Kidney (tissue), 22 donors: Measurements from ENCODE around the gene WNT5A. TPM values are rescaled to one million over a fixed set of nuclear protein-coding genes. Genes with fewer than 3 reads are reported as not detected.

ENCODE experiments used
- DNase-seq, 5 donors: peaks; one replicate each; pipeline ENCODE4 v3.0.0-alpha.2; 2013 to 2020
- FAIRE-seq: peaks from 2 replicates; lab custom pipeline; 2012; peaks lifted over from hg19 to GRCh38; lab: Jason Lieb, UNC
- H3K27ac ChIP-seq, 2 donors: one replicate each; pipeline ENCODE4 v1.7.0; 2013; ENCODE audit warnings: low read depth in 2 of 2, low read length in 2 of 2, inconsistent platforms in 1 of 2
- H3K27me3 ChIP-seq: one replicate; pipeline ENCODE4 v1.7.1; 2013; ENCODE audit warnings: low read length, inconsistent platforms; ENCODE audit not compliant: control insufficient read depth, insufficient read depth
- H3K36me3 ChIP-seq, 3 donors: one replicate each; pipeline versions ENCODE4 v1.7.0 to v1.7.1; 2013; ENCODE audit warnings: low read length in 3 of 3, control low read depth in 1 of 3, inconsistent platforms in 1 of 3; ENCODE audit not compliant: insufficient read depth in 3 of 3, control insufficient read depth in 2 of 3
- H3K4me1 ChIP-seq, 3 donors: one replicate each; pipeline versions ENCODE4 v1.7.0 to v1.7.1; 2013; ENCODE audit warnings: low read length in 3 of 3, inconsistent platforms in 1 of 3, low read depth in 1 of 3; ENCODE audit not compliant: control insufficient read depth in 2 of 3, insufficient read depth in 2 of 3
- H3K4me3 ChIP-seq, 3 donors: one replicate each; pipeline versions ENCODE4 v1.7.0 to v1.8.1; 2013; ENCODE audit warnings: low read length in 3 of 3, control low read depth in 1 of 3, inconsistent platforms in 1 of 3
- H3K9ac ChIP-seq, 3 donors: one replicate each; pipeline versions ENCODE4 v1.7.0 to v1.7.1; 2013; ENCODE audit warnings: low read length in 3 of 3, control low read depth in 1 of 3, inconsistent platforms in 1 of 3
- H3K9me3 ChIP-seq, 3 donors: one replicate each; pipeline versions ENCODE4 v1.7.0 to v1.7.1; 2013; ENCODE audit warnings: low read length in 3 of 3, control low read depth in 1 of 3, inconsistent platforms in 1 of 3; ENCODE audit not compliant: control insufficient read depth in 2 of 3, insufficient read depth in 1 of 3
- intact Hi-C: fragments of 100-400 bp; cut with DNase I; formaldehyde crosslinking; loops from one replicate; pipeline ENCODE4 v1.11.1; 2022
- long read RNA-seq, 10 donors: library from polyadenylated mRNA in 1 of 10; unstranded in 1 of 10; transcript quantifications; one replicate each; pipeline ENCODE4 v2.0.0 and lab custom pipeline, GENCODE V29; 2021 to 2026
- polyA plus RNA-seq: library from polyadenylated mRNA; stranded (reverse); fragments of 350-450 nt; fragmentation: Illumina TruSeq; extraction: RNeasy Lipid Tissue Mini Kit (QIAGEN cat#74804); gene quantifications from one replicate; pipeline ENCODE4 v1.2.3, GENCODE V29; 2014; ENCODE audit warnings: low read depth, low replicate concordance; ENCODE audit not compliant: insufficient read depth
- total RNA-seq: library from RNA; stranded (reverse); fragmentation: NEBNext Ultra II Directional; extraction: Animal tissue kit (Norgen Biotek cat#: 25700); gene quantifications from one replicate; pipeline ENCODE4 v1.2.1, GENCODE V29; 2021
- TF ChIP-seq, protein P1 (sequence below): IDR thresholded peaks from 3 replicates; pipeline ENCODE4 v1.5.1; 2012; ENCODE audit warnings: mild to moderate bottlenecking, moderate library complexity, borderline replicate concordance; ENCODE audit not compliant: insufficient read depth; ENCODE audit errors: extremely low read depth
- donor health status: control.
- donor health status: control.
- donor health status: control.
- donor health status: control.
- donor health status: control.
- donor health status: DM: yes; HTN: yes; CAD: no.
- donor health status: Normal renal cell carcinoma (clear cell type).

The WNT5A gene
- total RNA-seq, result 9.9 TPM
- 0.67 TPM for polyA plus RNA-seq
- long read RNA-seq, donor 1, full-length matches to known transcripts, result 3 of 3 reads
- long read RNA-seq, donor 1, partial matches to known transcripts, result 0 of 3 reads
- long read RNA-seq, donor 1, other reads (novel, unspliced or antisense), result 0 of 3 reads
- long read RNA-seq, donor 2, full-length matches to known transcripts, result 2 of 2 reads
- long read RNA-seq, donor 2, partial matches to known transcripts, result 0 of 2 reads
- long read RNA-seq, donor 2, other reads (novel, unspliced or antisense), result 0 of 2 reads
- long read RNA-seq, donor 3, result 0 reads
- long read RNA-seq, donor 4, full-length matches to known transcripts, result 7 of 7 reads
- long read RNA-seq, donor 4, partial matches to known transcripts, result 0 of 7 reads
- long read RNA-seq, donor 4, other reads (novel, unspliced or antisense), result 0 of 7 reads
- long read RNA-seq, donor 5, result 0 reads
- long read RNA-seq, donor 6, full-length matches to known transcripts, result 3 of 3 reads
- long read RNA-seq, donor 6, partial matches to known transcripts, result 0 of 3 reads
- long read RNA-seq, donor 6, other reads (novel, unspliced or antisense), result 0 of 3 reads
- long read RNA-seq, donor 7, partial matches to known transcripts, result 0 of 2 reads
- long read RNA-seq, donor 7, other reads (novel, unspliced or antisense), result 2 of 2 reads
- long read RNA-seq, donor 8, full-length matches to known transcripts, result 2 of 2 reads
- long read RNA-seq, donor 8, partial matches to known transcripts, result 0 of 2 reads
- long read RNA-seq, donor 8, other reads (novel, unspliced or antisense), result 0 of 2 reads
- long read RNA-seq, donor 9, full-length matches to known transcripts, result 2 of 2 reads
- long read RNA-seq, donor 9, partial matches to known transcripts, result 0 of 2 reads
- long read RNA-seq, donor 9, other reads (novel, unspliced or antisense), result 0 of 2 reads
- long read RNA-seq, donor 10, full-length matches to known transcripts, result 3 of 3 reads
- long read RNA-seq, donor 10, partial matches to known transcripts, result 0 of 3 reads
- long read RNA-seq, donor 10, other reads (novel, unspliced or antisense), result 0 of 3 reads

DNA sequence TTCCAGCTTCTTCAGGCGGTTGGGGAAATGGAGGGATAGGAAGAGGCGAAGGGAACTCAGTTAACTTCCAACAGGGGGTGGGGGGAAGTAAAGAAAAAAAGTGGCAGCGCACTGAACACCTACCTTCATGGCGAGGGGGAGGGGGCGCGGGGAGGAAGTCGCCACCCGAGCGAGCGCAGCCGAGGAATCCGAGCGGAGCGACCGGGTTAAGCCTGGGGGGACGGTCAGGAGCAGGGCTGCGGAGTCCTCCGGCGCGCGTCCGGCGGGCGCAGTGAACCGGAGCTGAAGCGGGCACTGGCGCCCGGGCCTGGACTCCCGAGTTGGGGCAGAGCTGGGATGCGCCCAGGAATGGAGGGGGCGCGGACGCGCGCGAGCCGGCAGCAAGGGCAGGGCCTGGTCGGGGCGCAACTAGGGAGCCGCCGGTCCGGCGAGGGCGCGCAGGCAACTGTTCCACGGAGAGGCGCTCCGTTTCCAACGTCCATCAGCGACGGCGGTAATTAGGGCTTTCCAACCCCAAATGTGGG, at the start of gene WNT5A:
WNT5A (minus strand) TSS at position 450 of the 524 bp plus-strand sequence; CDS start at position 129, 321 bp downstream.
- FAIRE-seq, result no peak
- Histone ChIP-seq H3K4me3 (peak within 1 kb of the TSS; percentile 67 to 78 (median 69)), H3K9me3 (no peaks in the 10 kb centered on the region), H3K27ac (peak within 1 kb of the TSS in 1 of 2 donors; percentile 37), H3K4me1 (peaks cover 0 to 18% (median 4%) of the 10 kb centered on the region in 3 donors), H3K9ac (peak within 1 kb of the TSS; percentile 51 to 57 (median 55)), H3K27me3 (no peaks in the 10 kb centered on the region), H3K36me3 (no peaks in the 10 kb centered on the region)
- intact Hi-C loops, result no loop called here
- peak; percentile 72 to 85 (median 79) for DNase-seq
- TF ChIP-seq, protein P1, sequence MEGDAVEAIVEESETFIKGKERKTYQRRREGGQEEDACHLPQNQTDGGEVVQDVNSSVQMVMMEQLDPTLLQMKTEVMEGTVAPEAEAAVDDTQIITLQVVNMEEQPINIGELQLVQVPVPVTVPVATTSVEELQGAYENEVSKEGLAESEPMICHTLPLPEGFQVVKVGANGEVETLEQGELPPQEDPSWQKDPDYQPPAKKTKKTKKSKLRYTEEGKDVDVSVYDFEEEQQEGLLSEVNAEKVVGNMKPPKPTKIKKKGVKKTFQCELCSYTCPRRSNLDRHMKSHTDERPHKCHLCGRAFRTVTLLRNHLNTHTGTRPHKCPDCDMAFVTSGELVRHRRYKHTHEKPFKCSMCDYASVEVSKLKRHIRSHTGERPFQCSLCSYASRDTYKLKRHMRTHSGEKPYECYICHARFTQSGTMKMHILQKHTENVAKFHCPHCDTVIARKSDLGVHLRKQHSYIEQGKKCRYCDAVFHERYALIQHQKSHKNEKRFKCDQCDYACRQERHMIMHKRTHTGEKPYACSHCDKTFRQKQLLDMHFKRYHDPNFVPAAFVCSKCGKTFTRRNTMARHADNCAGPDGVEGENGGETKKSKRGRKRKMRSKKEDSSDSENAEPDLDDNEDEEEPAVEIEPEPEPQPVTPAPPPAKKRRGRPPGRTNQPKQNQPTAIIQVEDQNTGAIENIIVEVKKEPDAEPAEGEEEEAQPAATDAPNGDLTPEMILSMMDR, result no peak

DNA sequence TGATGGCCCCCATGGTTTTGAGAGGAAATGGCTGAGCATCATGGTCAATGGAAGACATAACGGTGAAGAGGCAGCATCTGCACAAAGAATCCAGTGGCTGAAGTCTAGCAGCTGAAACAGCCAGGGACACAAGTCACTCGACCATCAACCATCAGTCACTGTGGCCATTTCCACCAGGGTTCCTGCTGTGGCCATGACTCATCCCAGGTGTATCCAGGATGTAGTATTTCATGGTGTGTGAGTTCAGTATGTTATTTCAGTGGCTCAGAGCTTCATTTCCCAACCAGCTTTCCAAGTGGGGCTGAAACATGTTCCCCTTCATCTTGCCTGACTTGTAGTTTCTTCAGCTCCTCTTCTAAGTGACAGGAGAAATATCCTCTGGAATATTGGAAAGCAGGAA, 47.8 kb upstream of the WNT5A start:
- Histone ChIP-seq H3K4me1 (no peaks in the 10 kb centered on the region), H3K9me3 (no peaks in the 10 kb centered on the region), H3K27ac (no peak overlapping the region), H3K4me3 (no peak overlapping the region), H3K27me3 (no peaks in the 10 kb centered on the region), H3K36me3 (no peaks in the 10 kb centered on the region), H3K9ac (no peak overlapping the region)
- TF ChIP-seq, protein P1, result no peak
- intact Hi-C loops, result no loop called here
- FAIRE-seq (no peak), DNase-seq (no peak)

DNA sequence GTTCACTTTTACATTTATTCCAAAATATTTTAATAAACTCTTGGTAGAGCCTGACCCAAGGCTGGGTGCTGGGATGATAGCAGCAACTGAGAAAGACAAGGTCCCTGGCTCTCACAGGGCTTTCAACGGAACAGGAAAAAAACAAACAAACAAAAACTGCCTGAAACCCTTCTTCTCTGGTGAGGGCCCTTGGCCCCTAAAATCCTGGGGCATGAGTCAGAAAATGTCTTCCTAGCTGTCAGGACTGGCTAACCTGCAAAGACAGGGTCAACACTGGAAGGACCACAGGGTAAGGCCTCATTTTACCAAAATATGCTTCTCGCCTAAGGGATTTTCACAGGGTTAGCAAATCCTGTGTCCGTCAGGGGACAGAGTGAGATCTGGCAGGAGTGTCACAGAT, 45.7 kb upstream of the WNT5A start:
- intact Hi-C loops, result no loop called here
- Histone ChIP-seq H3K9me3 (no peaks in the 10 kb centered on the region), H3K4me3 (no peak overlapping the region), H3K27me3 (no peaks in the 10 kb centered on the region), H3K9ac (no peak overlapping the region), H3K36me3 (no peaks in the 10 kb centered on the region), H3K4me1 (no peaks in the 10 kb centered on the region), H3K27ac (no peak overlapping the region)
- FAIRE-seq, result no peak
- TF ChIP-seq, protein P1, result no peak
- DNase-seq, result no peak
